ENCODE data around the gene TPM1.

TPM1 gene

DNA sequence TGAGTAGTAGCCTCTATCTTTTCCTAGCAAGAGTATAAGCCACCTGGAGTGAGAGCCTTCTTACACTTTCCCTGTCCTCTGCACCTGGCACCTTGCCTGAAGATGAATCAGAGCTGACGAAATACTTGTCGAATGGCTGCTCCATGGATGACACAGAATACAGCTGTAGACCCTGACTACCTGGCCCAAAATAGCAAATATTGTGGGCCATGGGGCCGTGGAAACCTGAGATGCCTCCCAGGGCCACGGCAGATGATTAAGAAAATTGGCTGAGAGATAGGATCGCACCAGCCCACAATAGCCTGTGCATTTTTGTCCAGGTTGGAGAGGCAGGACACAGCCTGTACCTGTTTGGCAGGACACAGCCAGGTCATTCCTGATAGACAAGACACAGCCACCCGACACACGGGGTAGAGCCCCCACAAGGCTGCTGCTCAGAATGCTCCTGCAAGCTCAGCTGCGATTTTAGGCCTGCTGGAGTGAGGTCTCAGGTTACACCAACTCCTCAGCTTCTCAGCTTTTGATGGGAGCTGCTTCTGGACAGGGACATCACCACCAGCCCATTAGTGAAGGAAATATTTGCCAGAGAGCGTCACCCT, 22.9 kb upstream of the TPM1 start:
- no peak for DNase-seq (ENCODE audit: low spot score)
- TF ChIP-seq, protein P1, sequence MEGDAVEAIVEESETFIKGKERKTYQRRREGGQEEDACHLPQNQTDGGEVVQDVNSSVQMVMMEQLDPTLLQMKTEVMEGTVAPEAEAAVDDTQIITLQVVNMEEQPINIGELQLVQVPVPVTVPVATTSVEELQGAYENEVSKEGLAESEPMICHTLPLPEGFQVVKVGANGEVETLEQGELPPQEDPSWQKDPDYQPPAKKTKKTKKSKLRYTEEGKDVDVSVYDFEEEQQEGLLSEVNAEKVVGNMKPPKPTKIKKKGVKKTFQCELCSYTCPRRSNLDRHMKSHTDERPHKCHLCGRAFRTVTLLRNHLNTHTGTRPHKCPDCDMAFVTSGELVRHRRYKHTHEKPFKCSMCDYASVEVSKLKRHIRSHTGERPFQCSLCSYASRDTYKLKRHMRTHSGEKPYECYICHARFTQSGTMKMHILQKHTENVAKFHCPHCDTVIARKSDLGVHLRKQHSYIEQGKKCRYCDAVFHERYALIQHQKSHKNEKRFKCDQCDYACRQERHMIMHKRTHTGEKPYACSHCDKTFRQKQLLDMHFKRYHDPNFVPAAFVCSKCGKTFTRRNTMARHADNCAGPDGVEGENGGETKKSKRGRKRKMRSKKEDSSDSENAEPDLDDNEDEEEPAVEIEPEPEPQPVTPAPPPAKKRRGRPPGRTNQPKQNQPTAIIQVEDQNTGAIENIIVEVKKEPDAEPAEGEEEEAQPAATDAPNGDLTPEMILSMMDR (IDR thresholded peaks at IDR 0.05; ENCODE audit: extremely low read depth, missing control alignments) = no peak

DNA sequence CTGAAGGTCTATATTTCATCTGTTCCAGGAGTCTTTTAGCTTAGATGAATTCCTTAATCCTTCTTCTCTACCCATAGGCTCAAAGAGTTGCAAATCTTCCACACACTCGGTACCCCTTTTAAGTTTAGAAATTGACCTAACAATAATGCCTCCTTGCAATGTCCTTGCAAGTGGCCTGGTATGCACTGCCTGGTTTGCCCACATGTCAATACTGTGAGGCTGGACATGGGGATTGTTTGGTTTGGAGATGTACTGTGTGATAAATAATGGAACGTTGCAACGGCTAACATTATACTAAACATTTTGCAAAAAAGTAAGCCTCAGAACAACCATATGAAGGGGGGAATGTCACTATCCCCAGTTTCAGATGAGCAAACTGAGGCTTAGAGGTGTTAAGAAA, 22.4 kb upstream of the TPM1 start:
- TF ChIP-seq, protein P1 (IDR thresholded peaks at IDR 0.05; ENCODE audit: extremely low read depth, missing control alignments) = no peak
- DNase-seq (ENCODE audit: low spot score) = no peak

- DNase-seq (ENCODE audit: low spot score) = no peak
Observed at GRCh38 chr15:63020759-63021430, 21.7 kb upstream of the TPM1 start.

DNA sequence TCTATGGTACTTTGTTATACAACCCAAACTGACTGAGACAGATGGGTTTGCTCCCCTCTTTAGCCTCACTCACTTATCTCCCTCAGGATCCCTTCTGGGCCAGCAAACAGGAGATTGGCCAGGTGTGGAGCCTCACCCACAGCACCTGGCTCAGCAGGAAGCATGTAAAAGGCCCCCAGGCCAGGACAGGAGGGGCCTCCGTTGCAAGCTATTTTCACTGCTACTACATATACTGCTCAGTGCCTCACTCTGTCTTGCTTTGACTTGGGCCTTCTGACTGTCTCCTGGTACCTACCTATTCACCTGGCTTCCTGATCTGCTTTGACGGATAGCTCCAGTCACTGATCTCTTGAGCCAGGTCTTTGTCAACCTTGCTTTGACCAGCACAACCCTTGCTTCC, 20.4 kb upstream of the TPM1 start:
- TF ChIP-seq, protein P1 (IDR thresholded peaks at IDR 0.05; ENCODE audit: extremely low read depth, missing control alignments) = no peak
- no peak for DNase-seq (ENCODE audit: low spot score)

More at GRCh38 chr15:63020759-63021430, 21.7 kb upstream of the TPM1 start:
- TF ChIP-seq, protein P1 (IDR thresholded peaks at IDR 0.05; ENCODE audit: extremely low read depth, missing control alignments) = no peak

DNA sequence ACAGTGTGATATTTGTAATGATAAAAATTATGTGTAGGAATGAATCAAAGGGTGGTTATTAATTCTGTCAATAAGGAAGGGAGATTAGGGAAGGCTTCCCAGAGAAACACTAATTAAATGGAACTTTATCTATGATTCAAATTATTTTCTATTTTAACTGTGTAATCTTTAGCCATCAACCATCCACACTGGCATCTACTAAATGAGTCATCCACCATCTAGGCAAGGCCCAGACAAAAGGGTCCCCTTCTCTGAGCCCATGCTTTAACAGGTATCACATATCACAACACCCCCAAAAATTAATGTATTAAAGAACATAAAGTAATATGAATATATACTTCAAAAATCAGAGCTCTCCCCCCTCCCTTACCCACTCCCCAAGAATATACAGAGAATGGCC, 19.9 kb upstream of the TPM1 start:
- TF ChIP-seq, protein P1 (IDR thresholded peaks at IDR 0.05; ENCODE audit: extremely low read depth, missing control alignments) = no peak
- no peak for DNase-seq (ENCODE audit: low spot score)

- DNase-seq (ENCODE audit: low spot score) = no peak
- TF ChIP-seq, protein P1 (IDR thresholded peaks at IDR 0.05; ENCODE audit: extremely low read depth, missing control alignments) = no peak
Observed at GRCh38 chr15:63023351-63023945, 19.1 kb upstream of the TPM1 start.

GRCh38 chr15:63025460-63025859, 17.1 kb upstream of the TPM1 start:
- TF ChIP-seq, protein P1 (IDR thresholded peaks at IDR 0.05; ENCODE audit: extremely low read depth, missing control alignments) = no peak
- DNase-seq (ENCODE audit: low spot score) = no peak

All from GM20000 (cell line).